ENCODE results near the gene PCGF3. TPM values are rescaled to one million over a fixed set of nuclear protein-coding genes. Genes with fewer than 3 reads are reported as not detected.

The PCGF3 gene
- total RNA-seq, 1 experiment from 2014 or later = 66.3 TPM

- Histone ChIP-seq H3K9me3 (ENCODE audit: control insufficient read depth in 1 of 2, insufficient read depth in 1 of 2, low read depth in 1 of 2, low read length in 2 of 2) (no peaks in the 10 kb centered on the region), H3K9ac (ENCODE audit: low read length) (no peak overlapping the region), H3K4me3 (replicated peaks in 1 of 2; ENCODE audit: low read depth in 1 of 2, low read length in 2 of 2) (no peak overlapping the region), H3K4me2 (ENCODE audit: low read length) (no peak overlapping the region), H3K27ac (ENCODE audit: low read depth, low read length) (no peak overlapping the region), H3K79me2 (ENCODE audit: insufficient read depth, low read length) (peaks cover 84% of the 10 kb centered on the region), H3K36me3 (ENCODE audit: control insufficient read depth in 1 of 2, insufficient read depth in 2 of 2, low read length in 2 of 2) (no peaks in the 10 kb centered on the region), H3K27me3 (ENCODE audit: insufficient read depth, low read length) (no peaks in the 10 kb centered on the region), H2AFZ (ENCODE audit: low read depth, low read length, poor library complexity, severe bottlenecking) (no peak overlapping the region), H4K20me1 (ENCODE audit: insufficient read depth) (no peaks in the 10 kb centered on the region), H3K4me1 (ENCODE audit: control insufficient read depth in 1 of 2, insufficient read depth in 2 of 2, low read length in 2 of 2) (peaks cover 3 to 7% of the 10 kb centered on the region in 2 experiments; a peak in 3 of 4 replicates), H3K9me2 (ENCODE audit: insufficient read depth) (no peaks in the 10 kb centered on the region)
- ATAC-seq (no peak), DNase-seq (ENCODE audit: low read depth, low spot score) (no peak)
- intact Hi-C loops (cut with micrococcal nuclease) = no loop called here
- ChIA-PET CTCF (no interaction called here), POLR2A (no interaction called here), RAD21 (ENCODE audit: low non-redundant PET in 1 of 2, low total read pairs in 2 of 2, uncharacterized antibody in 2 of 2, unreplicated experiment in 2 of 2) (no interaction called here)
- TF ChIP-seq ATF3 (IDR thresholded peaks at IDR 0.05) (no peak), EZH2 (IDR thresholded peaks at IDR 0.05) (no peak), POLR2A (IDR thresholded peaks at IDR 0.05; ENCODE audit: borderline replicate concordance, extremely low read depth, insufficient read depth, insufficient read length) (no peak), ZNF274 (IDR thresholded peaks at IDR 0.05; ENCODE audit: low read depth, low read length) (no peak), SP1 (IDR thresholded peaks at IDR 0.05; ENCODE audit: low read depth) (no peak), ZBTB33 (IDR thresholded peaks at IDR 0.05; ENCODE audit: extremely low read depth, insufficient replicate concordance, low read length) (no peak), EGR1 (IDR thresholded peaks at IDR 0.05; ENCODE audit: low read depth) (no peak), EZH2phosphoT487 (IDR thresholded peaks at IDR 0.05; ENCODE audit: borderline replicate concordance) (no peak), JUND (IDR thresholded peaks at IDR 0.05) (no peak), SRF (IDR thresholded peaks at IDR 0.05; ENCODE audit: low read depth) (no peak), REST (IDR thresholded peaks at IDR 0.05; ENCODE audit: low read depth) (no peak), CBX3 (IDR thresholded peaks at IDR 0.05; ENCODE audit: low read depth) (no peak), CTCF (IDR thresholded peaks at IDR 0.05 in 2 of 3, conservative IDR thresholded peaks at IDR 0.05 in 1 of 3; ENCODE audit: borderline replicate concordance in 1 of 3, insufficient read depth in 1 of 3, low read depth in 2 of 3, low read length in 2 of 3) (no peak)
- BruUV-seq (replicated peaks) = no TSS peak
Measured at GRCh38 chr4:710116-710515, 4.5 kb downstream of the PCGF3 start.
